NCI-H2081 (cell line): Measurements from ENCODE around the gene SLC38A1.
A peak's percentile ranks its signal among the peaks of the same experiment; 100 is the strongest.
"Not testable (repeated sequence)": the region's sequence is repeated elsewhere in the genome, so short reads cannot be mapped to it uniquely, and the experiment has no call there.

Experiments used
- DNase-seq, 2 experiments: peaks; one replicate each; lab custom pipeline; 2025; lab: John Stamatoyannopoulos, UW

Gene SLC38A1

GRCh38 chr12:46264057-46264456 is 4.8 kb downstream of the SLC38A1 start:
- no peak for DNase-seq

- no peak for DNase-seq
These were observed 5.5 kb downstream of the SLC38A1 start for GRCh38 chr12:46263140-46264016.

GRCh38 chr12:46261646-46262045 is 7.2 kb downstream of the SLC38A1 start:
- DNase-seq = no peak

- no peak for DNase-seq
These were observed 7.8 kb downstream of the SLC38A1 start for GRCh38 chr12:46260913-46261476.

- no peak for DNase-seq
These were observed 8.5 kb downstream of the SLC38A1 start for GRCh38 chr12:46260124-46260912.

GRCh38 chr12:46259713-46260112 is 9.1 kb downstream of the SLC38A1 start:
- DNase-seq = no peak

- no peak for DNase-seq
These were observed 9.8 kb downstream of the SLC38A1 start for GRCh38 chr12:46259071-46259470.

GRCh38 chr12:46258129-46258528 is 10.7 kb downstream of the SLC38A1 start:
- no peak for DNase-seq

- no peak for DNase-seq
These were observed 11.9 kb downstream of the SLC38A1 start for GRCh38 chr12:46256942-46257341.

- no peak for DNase-seq
These were observed 15.2 kb downstream of the SLC38A1 start for GRCh38 chr12:46253544-46254162.

- DNase-seq = not testable (repeated sequence)
These were observed 16.8 kb downstream of the SLC38A1 start for GRCh38 chr12:46251994-46252393.

- not testable (repeated sequence) for DNase-seq
These were observed 18.9 kb downstream of the SLC38A1 start for GRCh38 chr12:46249960-46250359.

- no peak for DNase-seq
These were observed 22.7 kb downstream of the SLC38A1 start for GRCh38 chr12:46246021-46246700.

GRCh38 chr12:46244997-46245396 is 23.8 kb downstream of the SLC38A1 start:
- no peak for DNase-seq

- DNase-seq = peak in 1 of 2 experiments; percentile 10
These were observed 24.4 kb downstream of the SLC38A1 start for GRCh38 chr12:46244273-46244915.

- no peak for DNase-seq
These were observed 26.3 kb downstream of the SLC38A1 start for GRCh38 chr12:46242569-46242968.

- no peak for DNase-seq
These were observed 28.4 kb downstream of the SLC38A1 start for GRCh38 chr12:46240436-46240835.

- no peak for DNase-seq
These were observed 30.0 kb downstream of the SLC38A1 start for GRCh38 chr12:46238821-46239220.

GRCh38 chr12:46237371-46238045 is 31.3 kb downstream of the SLC38A1 start:
- DNase-seq = no peak

- no peak for DNase-seq
These were observed 34.8 kb downstream of the SLC38A1 start for GRCh38 chr12:46234000-46234399.

- DNase-seq = peak in 1 of 2 experiments; percentile 49
These were observed 35.4 kb downstream of the SLC38A1 start for GRCh38 chr12:46233423-46233822.
